Neural crest cell (in vitro differentiated cells): Measurements from ENCODE around the gene GALNT15. TPM values are rescaled to one million over a fixed set of nuclear protein-coding genes. Genes with fewer than 3 reads are reported as not detected.

Experiments
- DNase-seq: peaks from one replicate; pipeline ENCODE4 v3.0.0; 2021; ENCODE audit warnings: low read depth, mixed read lengths, low spot score
- H3K27ac Mint-ChIP-seq: one replicate; pipeline ENCODE4 v1.8.0; 2021; ENCODE audit warnings: mild to moderate bottlenecking, mixed read lengths; ENCODE audit not compliant: unreplicated experiment
- H3K27me3 Mint-ChIP-seq: 2 replicates; pipeline ENCODE4 v1.8.0; 2021; ENCODE audit warnings: low read depth, mild to moderate bottlenecking, mixed read lengths
- H3K36me3 Mint-ChIP-seq: 2 replicates; pipeline ENCODE4 v1.8.0; 2021; ENCODE audit warnings: low read depth, mild to moderate bottlenecking, mixed read lengths
- H3K4me1 Mint-ChIP-seq: 2 replicates; pipeline ENCODE4 v1.8.0; 2021; ENCODE audit warnings: mixed read lengths
- H3K4me3 Mint-ChIP-seq: one replicate; pipeline ENCODE4 v1.8.0; 2021; ENCODE audit warnings: mild to moderate bottlenecking, mixed read lengths
- H3K9me3 Mint-ChIP-seq: 2 replicates; pipeline ENCODE4 v1.8.0; 2021; ENCODE audit warnings: mixed read lengths
- total RNA-seq: library from RNA; stranded (reverse); gene quantifications from 2 replicates; pipeline ENCODE4 v1.2.1, GENCODE V29; 2021
- TF ChIP-seq, protein P1 (sequence below): fragments of 200-600 bp; sonication (generic); conservative IDR thresholded peaks from 2 replicates; pipeline ENCODE4 v1.5.0; 2021; ENCODE audit warnings: antibody characterized with exemption, mild to moderate bottlenecking

Gene GALNT15
- total RNA-seq, 1 donor from 2014 or later: not detected

DNA sequence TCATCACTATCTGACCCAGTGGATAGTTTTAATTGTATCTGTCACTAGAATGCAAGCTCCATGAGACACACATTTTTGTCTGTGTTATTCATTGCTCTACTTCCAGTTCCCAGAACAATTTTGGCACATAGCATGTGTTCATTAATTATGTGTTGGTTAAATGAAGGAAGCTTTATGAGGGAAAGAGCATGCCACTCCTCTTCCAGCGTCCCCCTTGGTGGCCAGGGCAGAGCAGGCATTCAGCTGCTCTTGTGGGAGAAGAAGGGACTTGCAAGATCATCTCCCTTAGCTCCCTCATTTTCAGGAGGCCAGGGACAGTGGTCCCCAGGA lies 489 bp upstream of the GALNT15 start:
- TF ChIP-seq, protein P1, sequence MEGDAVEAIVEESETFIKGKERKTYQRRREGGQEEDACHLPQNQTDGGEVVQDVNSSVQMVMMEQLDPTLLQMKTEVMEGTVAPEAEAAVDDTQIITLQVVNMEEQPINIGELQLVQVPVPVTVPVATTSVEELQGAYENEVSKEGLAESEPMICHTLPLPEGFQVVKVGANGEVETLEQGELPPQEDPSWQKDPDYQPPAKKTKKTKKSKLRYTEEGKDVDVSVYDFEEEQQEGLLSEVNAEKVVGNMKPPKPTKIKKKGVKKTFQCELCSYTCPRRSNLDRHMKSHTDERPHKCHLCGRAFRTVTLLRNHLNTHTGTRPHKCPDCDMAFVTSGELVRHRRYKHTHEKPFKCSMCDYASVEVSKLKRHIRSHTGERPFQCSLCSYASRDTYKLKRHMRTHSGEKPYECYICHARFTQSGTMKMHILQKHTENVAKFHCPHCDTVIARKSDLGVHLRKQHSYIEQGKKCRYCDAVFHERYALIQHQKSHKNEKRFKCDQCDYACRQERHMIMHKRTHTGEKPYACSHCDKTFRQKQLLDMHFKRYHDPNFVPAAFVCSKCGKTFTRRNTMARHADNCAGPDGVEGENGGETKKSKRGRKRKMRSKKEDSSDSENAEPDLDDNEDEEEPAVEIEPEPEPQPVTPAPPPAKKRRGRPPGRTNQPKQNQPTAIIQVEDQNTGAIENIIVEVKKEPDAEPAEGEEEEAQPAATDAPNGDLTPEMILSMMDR: no peak
- DNase-seq: no peak
- H3K4me1 Mint-ChIP-seq: peaks cover 6% of the 10 kb centered on the region
- H3K27me3 Mint-ChIP-seq: peaks cover 30% of the 10 kb centered on the region
- peaks cover 8% of the 10 kb centered on the region for H3K9me3 Mint-ChIP-seq
- H3K36me3 Mint-ChIP-seq: peaks cover 7% of the 10 kb centered on the region
- H3K4me3 Mint-ChIP-seq: no peak overlapping the region
- H3K27ac Mint-ChIP-seq: no peak overlapping the region

DNA sequence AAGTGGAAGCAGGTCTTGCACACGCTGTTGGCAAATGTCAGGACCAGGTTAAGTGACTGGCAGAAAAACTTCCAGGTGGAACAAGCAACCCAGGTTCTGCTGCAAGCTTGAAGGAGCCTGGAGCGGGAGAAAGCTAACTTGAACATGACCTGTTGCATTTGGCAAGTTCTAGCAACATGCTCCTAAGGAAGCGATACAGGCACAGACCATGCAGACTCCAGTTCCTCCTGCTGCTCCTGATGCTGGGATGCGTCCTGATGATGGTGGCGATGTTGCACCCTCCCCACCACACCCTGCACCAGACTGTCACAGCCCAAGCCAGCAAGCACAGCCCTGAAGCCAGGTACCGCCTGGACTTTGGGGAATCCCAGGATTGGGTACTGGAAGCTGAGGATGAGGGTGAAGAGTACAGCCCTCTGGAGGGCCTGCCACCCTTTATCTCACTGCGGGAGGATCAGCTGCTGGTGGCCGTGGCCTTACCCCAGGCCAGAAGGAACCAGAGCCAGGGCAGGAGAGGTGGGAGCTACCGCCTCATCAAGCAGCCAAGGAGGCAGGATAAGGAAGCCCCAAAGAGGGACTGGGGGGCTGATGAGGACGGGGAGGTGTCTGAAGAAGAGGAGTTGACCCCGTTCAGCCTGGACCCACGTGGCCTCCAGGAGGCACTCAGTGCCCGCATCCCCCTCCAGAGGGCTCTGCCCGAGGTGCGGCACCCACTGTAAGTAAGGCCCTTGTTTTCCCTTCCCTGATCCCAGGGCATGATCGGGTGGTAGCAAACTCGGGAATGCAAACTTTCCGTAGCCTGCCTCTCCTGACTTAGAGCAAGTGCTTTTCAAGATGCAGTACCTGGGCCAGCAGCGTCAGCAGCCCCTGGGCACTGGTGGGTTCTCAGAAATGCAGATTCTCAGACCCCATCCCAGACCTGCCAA lies 759 bp downstream of the GALNT15 start:
- TF ChIP-seq, protein P1: no peak
- no peak for DNase-seq

DNA sequence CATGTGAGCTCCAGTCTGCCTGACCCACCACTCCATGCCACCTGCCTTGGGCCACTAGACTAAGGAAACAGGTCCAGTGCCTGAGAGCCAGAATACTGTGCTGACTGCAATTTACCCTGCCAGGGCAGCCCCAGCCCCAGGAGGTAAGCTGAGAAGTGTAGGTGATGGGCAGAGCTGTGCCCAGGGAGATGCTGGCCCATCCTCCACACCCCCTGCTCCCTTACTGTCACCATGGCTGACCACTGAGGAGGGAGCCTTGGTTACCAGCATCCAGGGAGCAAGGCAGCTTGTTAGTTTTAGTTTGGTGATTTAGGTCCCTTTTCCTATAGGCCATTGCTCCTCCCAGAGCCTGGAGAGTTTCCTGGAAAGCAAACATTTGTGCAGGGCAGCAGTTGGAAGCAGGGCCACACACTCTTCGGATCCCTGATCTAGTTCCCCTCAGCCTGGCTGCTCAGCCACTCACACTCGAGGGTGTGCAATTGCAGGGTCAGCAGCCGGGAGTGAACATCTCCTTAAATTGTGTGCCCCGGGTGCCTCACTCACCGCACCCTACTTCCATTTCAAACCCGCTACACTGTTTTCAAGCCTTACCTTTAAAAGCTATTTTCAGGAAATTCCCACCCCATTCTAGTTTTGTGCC lies 2.0 kb downstream of the GALNT15 start:
- Mint-ChIP-seq H3K36me3 (no peaks in the 10 kb centered on the region), H3K9me3 (no peaks in the 10 kb centered on the region), H3K27me3 (peaks cover 30% of the 10 kb centered on the region), H3K27ac (no peak overlapping the region), H3K4me3 (no peak overlapping the region), H3K4me1 (peaks cover 18% of the 10 kb centered on the region)
- TF ChIP-seq, protein P1: no peak
- DNase-seq: no peak

More for the DNA sequence above, 759 bp downstream of the GALNT15 start:
- no peak overlapping the region for H3K27ac Mint-ChIP-seq
- no peaks in the 10 kb centered on the region for H3K36me3 Mint-ChIP-seq
- H3K4me3 Mint-ChIP-seq: no peak overlapping the region
- H3K27me3 Mint-ChIP-seq: peaks cover 30% of the 10 kb centered on the region
- peaks cover 10% of the 10 kb centered on the region for H3K4me1 Mint-ChIP-seq
- H3K9me3 Mint-ChIP-seq: no peaks in the 10 kb centered on the region

DNA sequence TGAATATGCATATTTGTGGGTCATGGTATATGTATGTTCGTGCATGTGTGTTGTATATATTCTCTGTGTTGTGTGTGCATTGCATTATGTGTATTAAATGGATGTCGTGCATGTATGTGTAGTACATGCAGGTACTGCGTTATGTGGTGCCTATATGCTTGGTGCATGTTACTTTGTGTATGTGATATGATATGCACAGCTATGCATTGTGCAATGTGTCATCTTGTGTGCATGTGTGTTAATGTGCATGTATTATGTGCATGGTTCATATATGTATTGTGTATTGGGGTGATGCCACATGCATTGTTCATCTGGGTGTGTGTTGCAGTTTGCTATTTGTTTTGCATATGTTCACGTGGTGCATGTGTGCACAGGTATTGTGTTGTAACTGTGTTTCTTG lies 2.9 kb downstream of the GALNT15 start:
- peaks cover 30% of the 10 kb centered on the region for H3K27me3 Mint-ChIP-seq
- DNase-seq: no peak
- no peaks in the 10 kb centered on the region for H3K36me3 Mint-ChIP-seq
- no peak overlapping the region for H3K27ac Mint-ChIP-seq
- no peaks in the 10 kb centered on the region for H3K9me3 Mint-ChIP-seq
- H3K4me1 Mint-ChIP-seq: peaks cover 18% of the 10 kb centered on the region
- TF ChIP-seq, protein P1: no peak
- no peak overlapping the region for H3K4me3 Mint-ChIP-seq

DNA sequence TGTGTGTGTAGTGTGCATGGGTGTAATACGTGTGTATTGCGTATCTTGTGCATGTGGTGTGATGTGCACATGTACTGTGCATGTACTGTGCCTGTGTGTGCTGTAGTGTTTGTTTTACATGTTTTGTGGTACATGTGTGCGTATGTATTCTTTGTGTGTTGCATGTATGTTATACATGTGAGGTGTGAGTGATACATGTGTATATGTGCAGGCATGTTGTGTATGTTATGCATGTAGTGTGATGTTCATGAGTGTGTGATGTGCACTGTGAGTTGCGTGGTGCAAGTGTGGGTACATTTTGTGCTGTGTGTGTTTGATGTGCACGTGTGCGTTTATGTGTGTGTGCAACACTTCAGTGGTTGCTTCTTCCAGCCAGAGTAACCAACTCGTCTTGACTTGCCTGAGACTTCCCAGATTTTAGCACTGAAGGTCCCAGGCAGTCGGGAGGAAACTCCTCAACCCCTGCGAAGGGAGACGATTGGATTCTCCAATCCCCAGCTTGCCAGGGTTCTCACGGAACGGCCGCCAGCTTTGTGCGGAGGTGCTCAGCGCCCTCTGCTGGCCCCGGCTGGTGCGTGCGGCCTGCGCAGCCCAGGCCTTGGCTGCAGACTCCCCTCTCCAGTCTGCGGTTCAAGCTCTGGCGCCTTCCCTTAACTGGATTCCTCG lies 3.6 kb downstream of the GALNT15 start:
- H3K27me3 Mint-ChIP-seq: peaks cover 30% of the 10 kb centered on the region
- H3K36me3 Mint-ChIP-seq: no peaks in the 10 kb centered on the region
- DNase-seq: peak; percentile 82
- TF ChIP-seq, protein P1: peak; percentile 97
- no peak overlapping the region for H3K4me3 Mint-ChIP-seq
- H3K4me1 Mint-ChIP-seq: peaks cover 18% of the 10 kb centered on the region
- no peak overlapping the region for H3K27ac Mint-ChIP-seq
- H3K9me3 Mint-ChIP-seq: no peaks in the 10 kb centered on the region
